Body of pancreas (tissue), 4 donors: Measurements from ENCODE around the gene RD3L.

Experiments used
- CTCF ChIP-seq, 7 experiments: fragments of 450-650 bp in 4 of 7; fragments of 200-600 bp in 3 of 7; sonication (generic) in 3 of 7; IDR thresholded peaks; one replicate each; pipeline ENCODE4 v1.5.1; 2016 to 2019; ENCODE audit warnings: antibody characterized with exemption in 7 of 7
- POLR2A ChIP-seq, 3 donors: fragments of 450-650 bp; IDR thresholded peaks; one replicate each; pipeline ENCODE4 v1.6.1; 2016; ENCODE audit warnings: antibody characterized with exemption in 3 of 3, mild to moderate bottlenecking in 2 of 3

- TF ChIP-seq CTCF (IDR thresholded peaks at IDR 0.05) (no peak), POLR2A (IDR thresholded peaks at IDR 0.05) (no peak)
These were observed 14.8 kb downstream of the RD3L start for GRCh38 chr14:103927566-103927965.
